ENCODE measurements around the gene PCDH9.

Gene PCDH9

DNA sequence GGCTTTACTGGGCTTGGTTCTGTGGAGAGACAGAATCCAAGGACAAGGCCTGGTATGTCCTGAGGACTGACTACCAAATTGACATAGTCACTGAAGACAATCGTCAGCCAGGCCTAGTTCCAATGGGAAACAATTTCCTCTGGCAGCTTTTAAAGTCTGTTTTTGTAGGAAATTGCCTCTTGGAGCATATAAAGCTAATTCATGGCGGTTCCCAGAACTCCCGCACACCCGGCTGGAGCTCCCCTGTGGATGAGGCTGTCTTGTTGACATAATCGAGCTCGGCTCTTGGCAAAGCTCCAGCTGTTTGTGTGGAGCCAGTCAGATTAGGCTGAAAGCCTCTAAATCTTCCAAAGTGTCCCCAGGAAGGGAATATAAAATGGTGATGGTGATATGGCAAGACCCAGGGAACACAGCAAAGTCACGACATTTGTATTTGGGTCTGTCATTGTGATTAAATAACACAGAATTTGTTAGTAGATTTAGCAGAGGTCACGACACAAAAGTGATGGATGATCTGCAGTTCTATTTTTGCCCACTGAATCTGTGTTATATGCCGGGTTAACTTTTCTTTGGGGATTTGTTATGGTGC, 395.0 kb downstream of the PCDH9 start:
- Histone ChIP-seq H2AFZ (ENCODE audit: low read depth, low read length, severe bottlenecking) (no peak overlapping the region), H3K36me3 (ENCODE audit: low read length) (no peaks in the 10 kb centered on the region), H3K9me2 (replicated peaks; ENCODE audit: insufficient read depth, low read length) (no peaks in the 10 kb centered on the region), H3K9me3 (ENCODE audit: insufficient read depth, low read length) (no peaks in the 10 kb centered on the region), H3K27me3 (ENCODE audit: low read length) (no peaks in the 10 kb centered on the region), H3K79me2 (ENCODE audit: insufficient read depth, low read length) (no peaks in the 10 kb centered on the region), H3F3A (ENCODE audit: insufficient read depth) (peaks cover 2% of the 10 kb centered on the region; the same call in 1 of the 2 replicates), H3K4me3 (ENCODE audit: insufficient read depth, low read length, poor library complexity, severe bottlenecking) (no peak overlapping the region), H3K27ac (ENCODE audit: low read depth, low read length) (no peak overlapping the region), H3K4me2 (ENCODE audit: low read depth, low read length, poor library complexity, severe bottlenecking) (no peak overlapping the region), H4K20me1 (ENCODE audit: low read depth, low read length) (no peaks in the 10 kb centered on the region), H3K9ac (ENCODE audit: low read length) (no peak overlapping the region)
- no peak for TF ChIP-seq EZH2phosphoT487 (conservative IDR thresholded peaks at IDR 0.05; ENCODE audit: low read length)
- TF ChIP-seq, protein P1, sequence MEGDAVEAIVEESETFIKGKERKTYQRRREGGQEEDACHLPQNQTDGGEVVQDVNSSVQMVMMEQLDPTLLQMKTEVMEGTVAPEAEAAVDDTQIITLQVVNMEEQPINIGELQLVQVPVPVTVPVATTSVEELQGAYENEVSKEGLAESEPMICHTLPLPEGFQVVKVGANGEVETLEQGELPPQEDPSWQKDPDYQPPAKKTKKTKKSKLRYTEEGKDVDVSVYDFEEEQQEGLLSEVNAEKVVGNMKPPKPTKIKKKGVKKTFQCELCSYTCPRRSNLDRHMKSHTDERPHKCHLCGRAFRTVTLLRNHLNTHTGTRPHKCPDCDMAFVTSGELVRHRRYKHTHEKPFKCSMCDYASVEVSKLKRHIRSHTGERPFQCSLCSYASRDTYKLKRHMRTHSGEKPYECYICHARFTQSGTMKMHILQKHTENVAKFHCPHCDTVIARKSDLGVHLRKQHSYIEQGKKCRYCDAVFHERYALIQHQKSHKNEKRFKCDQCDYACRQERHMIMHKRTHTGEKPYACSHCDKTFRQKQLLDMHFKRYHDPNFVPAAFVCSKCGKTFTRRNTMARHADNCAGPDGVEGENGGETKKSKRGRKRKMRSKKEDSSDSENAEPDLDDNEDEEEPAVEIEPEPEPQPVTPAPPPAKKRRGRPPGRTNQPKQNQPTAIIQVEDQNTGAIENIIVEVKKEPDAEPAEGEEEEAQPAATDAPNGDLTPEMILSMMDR (IDR thresholded peaks at IDR 0.05; ENCODE audit: insufficient read depth, low read length, poor library complexity, severe bottlenecking): no peak

DNA sequence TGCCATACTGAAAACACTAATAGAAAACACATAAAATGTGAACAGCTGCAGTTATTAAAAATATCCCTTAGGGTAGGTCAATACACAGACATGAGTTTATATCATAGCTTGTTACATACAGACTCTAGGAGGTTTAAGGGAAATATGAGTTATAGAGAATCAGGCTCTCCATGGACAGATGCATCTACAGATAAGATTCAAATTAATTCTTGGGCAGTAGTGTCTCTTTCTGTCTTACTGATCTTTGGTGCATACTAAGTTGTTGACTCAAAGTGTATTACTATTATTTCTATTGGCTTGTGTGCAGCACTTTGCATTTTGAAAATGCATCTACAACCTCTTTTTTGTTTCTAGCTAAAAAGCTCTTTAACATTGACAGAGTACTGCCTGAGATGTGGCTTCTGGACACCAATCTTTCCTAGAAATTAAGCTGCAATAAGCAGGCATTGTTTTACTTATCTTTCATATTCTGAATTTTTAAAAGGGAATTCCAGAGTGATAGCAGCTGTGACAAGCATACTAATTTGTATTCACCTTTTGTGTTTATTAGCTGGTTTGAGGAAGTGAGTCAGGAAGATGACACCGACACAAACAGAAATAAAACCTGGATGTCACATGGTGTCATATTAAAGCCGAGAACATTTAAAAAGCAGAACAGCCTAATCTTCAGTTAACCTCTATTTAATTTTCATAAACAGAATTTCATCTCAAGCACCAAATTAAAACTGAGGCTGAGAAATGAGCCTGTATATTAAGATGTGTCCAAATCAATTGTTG, 399.0 kb downstream of the PCDH9 start:
- no peaks in the 10 kb centered on the region for H3K9me2 ChIP-seq (replicated peaks; ENCODE audit: insufficient read depth, low read length)
- no peaks in the 10 kb centered on the region for H3K9me3 ChIP-seq (ENCODE audit: insufficient read depth, low read length)
- no peaks in the 10 kb centered on the region for H3K79me2 ChIP-seq (ENCODE audit: insufficient read depth, low read length)
- peak overlapping the region; percentile 70 for H3K4me2 ChIP-seq (ENCODE audit: low read depth, low read length, poor library complexity, severe bottlenecking)
- H2AFZ ChIP-seq (ENCODE audit: low read depth, low read length, severe bottlenecking): peak overlapping the region; percentile 92
- peak overlapping the region; percentile 23 for H3K9ac ChIP-seq (ENCODE audit: low read length)
- peak overlapping the region; percentile 27 for H3K4me3 ChIP-seq (ENCODE audit: insufficient read depth, low read length, poor library complexity, severe bottlenecking)
- peak overlapping the region; percentile 62 for H3K27ac ChIP-seq (ENCODE audit: low read depth, low read length)
- no peaks in the 10 kb centered on the region for H3K27me3 ChIP-seq (ENCODE audit: low read length)
- H4K20me1 ChIP-seq (ENCODE audit: low read depth, low read length): no peaks in the 10 kb centered on the region
- H3K36me3 ChIP-seq (ENCODE audit: low read length): no peaks in the 10 kb centered on the region
- TF ChIP-seq EZH2phosphoT487 (conservative IDR thresholded peaks at IDR 0.05; ENCODE audit: low read length): no peak
- TF ChIP-seq, protein P1 (IDR thresholded peaks at IDR 0.05; ENCODE audit: insufficient read depth, low read length, poor library complexity, severe bottlenecking): no peak
- H3F3A ChIP-seq (ENCODE audit: insufficient read depth): peaks cover 5% of the 10 kb centered on the region; the same call in 1 of the 2 replicates

DNA sequence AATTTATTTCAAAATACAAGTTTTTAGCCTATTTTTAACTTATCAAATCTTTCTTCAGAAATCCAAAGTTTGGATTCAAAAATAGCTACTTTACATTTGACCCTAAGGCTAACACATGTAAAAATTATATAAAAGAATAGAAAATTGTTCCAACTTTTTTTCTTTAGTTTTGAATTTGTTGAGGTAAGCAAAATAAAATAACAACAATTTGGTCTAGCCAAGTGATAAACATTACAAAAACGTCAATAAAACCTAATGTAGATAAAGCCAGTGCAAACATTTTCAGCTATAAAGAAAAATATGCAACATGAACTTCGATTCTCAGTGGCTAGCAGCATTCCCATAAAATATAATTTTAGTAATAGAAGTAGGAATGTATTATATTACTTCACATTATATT, 400.3 kb downstream of the PCDH9 start:
- Histone ChIP-seq H3K27ac (ENCODE audit: low read depth, low read length) (peak overlapping the region; percentile 62), H3K9ac (ENCODE audit: low read length) (no peak overlapping the region), H3K9me2 (replicated peaks; ENCODE audit: insufficient read depth, low read length) (no peaks in the 10 kb centered on the region), H3K79me2 (ENCODE audit: insufficient read depth, low read length) (no peaks in the 10 kb centered on the region), H3K4me2 (ENCODE audit: low read depth, low read length, poor library complexity, severe bottlenecking) (no peak overlapping the region), H3K4me3 (ENCODE audit: insufficient read depth, low read length, poor library complexity, severe bottlenecking) (no peak overlapping the region), H4K20me1 (ENCODE audit: low read depth, low read length) (no peaks in the 10 kb centered on the region), H3K27me3 (ENCODE audit: low read length) (no peaks in the 10 kb centered on the region), H3K9me3 (ENCODE audit: insufficient read depth, low read length) (no peaks in the 10 kb centered on the region), H2AFZ (ENCODE audit: low read depth, low read length, severe bottlenecking) (no peak overlapping the region), H3K36me3 (ENCODE audit: low read length) (no peaks in the 10 kb centered on the region), H3F3A (ENCODE audit: insufficient read depth) (peaks cover 5% of the 10 kb centered on the region; the same call in 1 of the 2 replicates)
- TF ChIP-seq, protein P1 (IDR thresholded peaks at IDR 0.05; ENCODE audit: insufficient read depth, low read length, poor library complexity, severe bottlenecking): no peak
- no peak for TF ChIP-seq EZH2phosphoT487 (conservative IDR thresholded peaks at IDR 0.05; ENCODE audit: low read length)

All from SU-DHL-6 (cell line).